Cerebellar cortex (tissue), 1 donor: ENCODE results near the gene CORO2A.

Experiments used
- DNase-seq: peaks from one replicate; pipeline ENCODE4 v3.0.0-alpha.2; 2015; ENCODE audit warnings: low spot score

The CORO2A gene

GRCh38 chr9:98171176-98171925 lies 21.1 kb downstream of the CORO2A start:
- DNase-seq: peak; percentile 59

- DNase-seq: peak; percentile 91
These were observed 23.4 kb downstream of the CORO2A start for GRCh38 chr9:98168941-98169488.

GRCh38 chr9:98168153-98168780 lies 24.2 kb downstream of the CORO2A start:
- DNase-seq: peak; percentile 82

- DNase-seq: no peak
These were observed 27.5 kb downstream of the CORO2A start for GRCh38 chr9:98164912-98165311.

GRCh38 chr9:98162613-98163012 lies 29.8 kb downstream of the CORO2A start:
- DNase-seq: no peak

- DNase-seq: no peak
These were observed 30.6 kb downstream of the CORO2A start for GRCh38 chr9:98161851-98162250.

GRCh38 chr9:98159790-98160189 lies 32.6 kb downstream of the CORO2A start:
- no peak for DNase-seq

GRCh38 chr9:98159301-98159700 lies 33.1 kb downstream of the CORO2A start:
- DNase-seq: no peak

GRCh38 chr9:98158071-98158831 lies 34.2 kb downstream of the CORO2A start:
- DNase-seq: no peak

- no peak for DNase-seq
These were observed 35.1 kb downstream of the CORO2A start for GRCh38 chr9:98157372-98157771.

- DNase-seq: no peak
These were observed 37.8 kb downstream of the CORO2A start for GRCh38 chr9:98154678-98155077.

GRCh38 chr9:98152526-98152925 lies 39.9 kb downstream of the CORO2A start:
- no peak for DNase-seq

GRCh38 chr9:98150721-98151120 lies 41.7 kb downstream of the CORO2A start:
- DNase-seq: no peak

GRCh38 chr9:98150164-98150563 lies 42.3 kb downstream of the CORO2A start:
- DNase-seq: no peak

GRCh38 chr9:98149422-98149821 lies 43.0 kb downstream of the CORO2A start:
- no peak for DNase-seq

- no peak for DNase-seq
These were observed 44.0 kb downstream of the CORO2A start for GRCh38 chr9:98148486-98148885.

GRCh38 chr9:98147582-98147981 lies 44.9 kb downstream of the CORO2A start:
- DNase-seq: no peak

GRCh38 chr9:98146101-98146991 lies 46.1 kb downstream of the CORO2A start:
- DNase-seq: no peak

- no peak for DNase-seq
These were observed 47.8 kb downstream of the CORO2A start for GRCh38 chr9:98144631-98145030.

GRCh38 chr9:98144076-98144475 lies 48.4 kb downstream of the CORO2A start:
- no peak for DNase-seq

GRCh38 chr9:98142925-98143481 lies 49.4 kb downstream of the CORO2A start:
- peak; percentile 17 for DNase-seq
